Measurements from ENCODE around the gene CTSO.

The CTSO gene

GRCh38 chr4:155953151-155954117 is at the start of gene CTSO:
TSS of gene CTSO (minus strand) at chr4:155953866. CDS start at chr4:155953847, 19 bp downstream.
- H3K4me1 ChIP-seq (ENCODE audit: control insufficient read depth in 5 of 5, insufficient read depth in 5 of 5, low read length in 5 of 5): peaks cover 0 to 11% (median 9%) of the 10 kb centered on the region in 5 donors
- H3K9ac ChIP-seq (ENCODE audit: low read length in 5 of 5): peak within 1 kb of the TSS; percentile 90 to 99 (median 94)
- peak within 1 kb of the TSS; percentile 99 for H3K27ac ChIP-seq (ENCODE audit: low read depth, low read length)
- H3K36me3 ChIP-seq (ENCODE audit: control insufficient read depth in 5 of 5, insufficient read depth in 5 of 5, low read length in 5 of 5): no peaks in the 10 kb centered on the region
- H3K4me3 ChIP-seq (ENCODE audit: low read depth in 1 of 5, low read length in 5 of 5): peak within 1 kb of the TSS; percentile 82 to 97 (median 90)
- no peaks in the 10 kb centered on the region for H3K27me3 ChIP-seq (ENCODE audit: control insufficient read depth in 5 of 5, insufficient read depth in 4 of 5, low read length in 5 of 5)
- no peaks in the 10 kb centered on the region for H3K9me3 ChIP-seq (ENCODE audit: control insufficient read depth in 5 of 5, low read length in 5 of 5)

- Histone ChIP-seq H3K4me1 (ENCODE audit: control insufficient read depth in 5 of 5, insufficient read depth in 5 of 5, low read length in 5 of 5) (no peaks in the 10 kb centered on the region), H3K27ac (ENCODE audit: low read depth, low read length) (no peak overlapping the region), H3K4me3 (ENCODE audit: low read depth in 1 of 5, low read length in 5 of 5) (no peak overlapping the region), H3K9ac (ENCODE audit: low read length in 5 of 5) (no peak overlapping the region), H3K27me3 (ENCODE audit: control insufficient read depth in 5 of 5, insufficient read depth in 4 of 5, low read length in 5 of 5) (no peaks in the 10 kb centered on the region), H3K36me3 (ENCODE audit: control insufficient read depth in 5 of 5, insufficient read depth in 5 of 5, low read length in 5 of 5) (no peaks in the 10 kb centered on the region), H3K9me3 (ENCODE audit: control insufficient read depth in 5 of 5, low read length in 5 of 5) (no peaks in the 10 kb centered on the region)
Observed at GRCh38 chr4:156000491-156000890, 46.8 kb upstream of the CTSO start.

- Histone ChIP-seq H3K9me3 (ENCODE audit: control insufficient read depth in 5 of 5, low read length in 5 of 5) (no peaks in the 10 kb centered on the region), H3K27me3 (ENCODE audit: control insufficient read depth in 5 of 5, insufficient read depth in 4 of 5, low read length in 5 of 5) (no peaks in the 10 kb centered on the region), H3K36me3 (ENCODE audit: control insufficient read depth in 5 of 5, insufficient read depth in 5 of 5, low read length in 5 of 5) (no peaks in the 10 kb centered on the region), H3K9ac (ENCODE audit: low read length in 5 of 5) (no peak overlapping the region), H3K27ac (ENCODE audit: low read depth, low read length) (no peak overlapping the region), H3K4me3 (ENCODE audit: low read depth in 1 of 5, low read length in 5 of 5) (no peak overlapping the region), H3K4me1 (ENCODE audit: control insufficient read depth in 5 of 5, insufficient read depth in 5 of 5, low read length in 5 of 5) (no peaks in the 10 kb centered on the region)
Observed at GRCh38 chr4:155999725-156000124, 46.1 kb upstream of the CTSO start.

- Histone ChIP-seq H3K4me3 (ENCODE audit: low read depth in 1 of 5, low read length in 5 of 5) (no peak overlapping the region), H3K9ac (ENCODE audit: low read length in 5 of 5) (no peak overlapping the region), H3K4me1 (ENCODE audit: control insufficient read depth in 5 of 5, insufficient read depth in 5 of 5, low read length in 5 of 5) (no peaks in the 10 kb centered on the region), H3K27ac (ENCODE audit: low read depth, low read length) (no peak overlapping the region), H3K27me3 (ENCODE audit: control insufficient read depth in 5 of 5, insufficient read depth in 4 of 5, low read length in 5 of 5) (no peaks in the 10 kb centered on the region), H3K9me3 (ENCODE audit: control insufficient read depth in 5 of 5, low read length in 5 of 5) (peaks cover 0 to 4% (median 0%) of the 10 kb centered on the region in 5 donors), H3K36me3 (ENCODE audit: control insufficient read depth in 5 of 5, insufficient read depth in 5 of 5, low read length in 5 of 5) (no peaks in the 10 kb centered on the region)
Observed at GRCh38 chr4:155995069-155995468, 41.4 kb upstream of the CTSO start.

GRCh38 chr4:155984106-155984797 is 30.6 kb upstream of the CTSO start:
- Histone ChIP-seq H3K36me3 (ENCODE audit: control insufficient read depth in 5 of 5, insufficient read depth in 5 of 5, low read length in 5 of 5) (no peaks in the 10 kb centered on the region), H3K27me3 (ENCODE audit: control insufficient read depth in 5 of 5, insufficient read depth in 4 of 5, low read length in 5 of 5) (no peaks in the 10 kb centered on the region), H3K9ac (ENCODE audit: low read length in 5 of 5) (no peak overlapping the region), H3K4me1 (ENCODE audit: control insufficient read depth in 5 of 5, insufficient read depth in 5 of 5, low read length in 5 of 5) (no peaks in the 10 kb centered on the region), H3K27ac (ENCODE audit: low read depth, low read length) (no peak overlapping the region), H3K4me3 (ENCODE audit: low read depth in 1 of 5, low read length in 5 of 5) (no peak overlapping the region), H3K9me3 (ENCODE audit: control insufficient read depth in 5 of 5, low read length in 5 of 5) (peaks cover 0 to under 1% (median 0%) of the 10 kb centered on the region in 5 donors)

GRCh38 chr4:155982736-155983385 is 29.2 kb upstream of the CTSO start:
- no peaks in the 10 kb centered on the region for H3K4me1 ChIP-seq (ENCODE audit: control insufficient read depth in 5 of 5, insufficient read depth in 5 of 5, low read length in 5 of 5)
- no peaks in the 10 kb centered on the region for H3K36me3 ChIP-seq (ENCODE audit: control insufficient read depth in 5 of 5, insufficient read depth in 5 of 5, low read length in 5 of 5)
- H3K27me3 ChIP-seq (ENCODE audit: control insufficient read depth in 5 of 5, insufficient read depth in 4 of 5, low read length in 5 of 5): no peaks in the 10 kb centered on the region
- H3K4me3 ChIP-seq (ENCODE audit: low read depth in 1 of 5, low read length in 5 of 5): no peak overlapping the region
- H3K9me3 ChIP-seq (ENCODE audit: control insufficient read depth in 5 of 5, low read length in 5 of 5): peaks cover 0 to 4% (median 0%) of the 10 kb centered on the region in 5 donors
- no peak overlapping the region for H3K9ac ChIP-seq (ENCODE audit: low read length in 5 of 5)
- H3K27ac ChIP-seq (ENCODE audit: low read depth, low read length): no peak overlapping the region

GRCh38 chr4:155978810-155979209 is 25.1 kb upstream of the CTSO start:
- H3K27ac ChIP-seq (ENCODE audit: low read depth, low read length): no peak overlapping the region
- H3K9me3 ChIP-seq (ENCODE audit: control insufficient read depth in 5 of 5, low read length in 5 of 5): peaks cover 0 to 4% (median 0%) of the 10 kb centered on the region in 5 donors
- H3K4me3 ChIP-seq (ENCODE audit: low read depth in 1 of 5, low read length in 5 of 5): no peak overlapping the region
- H3K4me1 ChIP-seq (ENCODE audit: control insufficient read depth in 5 of 5, insufficient read depth in 5 of 5, low read length in 5 of 5): peaks cover 0 to 7% (median 5%) of the 10 kb centered on the region in 5 donors
- no peaks in the 10 kb centered on the region for H3K36me3 ChIP-seq (ENCODE audit: control insufficient read depth in 5 of 5, insufficient read depth in 5 of 5, low read length in 5 of 5)
- H3K9ac ChIP-seq (ENCODE audit: low read length in 5 of 5): no peak overlapping the region
- H3K27me3 ChIP-seq (ENCODE audit: control insufficient read depth in 5 of 5, insufficient read depth in 4 of 5, low read length in 5 of 5): no peaks in the 10 kb centered on the region

GRCh38 chr4:155975511-155975910 is 21.8 kb upstream of the CTSO start:
- H3K9ac ChIP-seq (ENCODE audit: low read length in 5 of 5): no peak overlapping the region
- no peaks in the 10 kb centered on the region for H3K27me3 ChIP-seq (ENCODE audit: control insufficient read depth in 5 of 5, insufficient read depth in 4 of 5, low read length in 5 of 5)
- H3K27ac ChIP-seq (ENCODE audit: low read depth, low read length): no peak overlapping the region
- H3K9me3 ChIP-seq (ENCODE audit: control insufficient read depth in 5 of 5, low read length in 5 of 5): peaks cover 0 to 4% (median 0%) of the 10 kb centered on the region in 5 donors
- no peak overlapping the region for H3K4me3 ChIP-seq (ENCODE audit: low read depth in 1 of 5, low read length in 5 of 5)
- no peaks in the 10 kb centered on the region for H3K36me3 ChIP-seq (ENCODE audit: control insufficient read depth in 5 of 5, insufficient read depth in 5 of 5, low read length in 5 of 5)
- peaks cover 0 to 7% (median 5%) of the 10 kb centered on the region in 5 donors for H3K4me1 ChIP-seq (ENCODE audit: control insufficient read depth in 5 of 5, insufficient read depth in 5 of 5, low read length in 5 of 5)

- H3K4me1 ChIP-seq (ENCODE audit: control insufficient read depth in 5 of 5, insufficient read depth in 5 of 5, low read length in 5 of 5): peaks cover 0 to 7% (median 5%) of the 10 kb centered on the region in 5 donors
- no peaks in the 10 kb centered on the region for H3K27me3 ChIP-seq (ENCODE audit: control insufficient read depth in 5 of 5, insufficient read depth in 4 of 5, low read length in 5 of 5)
- H3K9me3 ChIP-seq (ENCODE audit: control insufficient read depth in 5 of 5, low read length in 5 of 5): peaks cover 0 to 4% (median 0%) of the 10 kb centered on the region in 5 donors
- H3K36me3 ChIP-seq (ENCODE audit: control insufficient read depth in 5 of 5, insufficient read depth in 5 of 5, low read length in 5 of 5): no peaks in the 10 kb centered on the region
- no peak overlapping the region for H3K4me3 ChIP-seq (ENCODE audit: low read depth in 1 of 5, low read length in 5 of 5)
- no peak overlapping the region for H3K27ac ChIP-seq (ENCODE audit: low read depth, low read length)
- H3K9ac ChIP-seq (ENCODE audit: low read length in 5 of 5): no peak overlapping the region
Observed at GRCh38 chr4:155974996-155975395, 21.3 kb upstream of the CTSO start.

- Histone ChIP-seq H3K27ac (ENCODE audit: low read depth, low read length) (no peak overlapping the region), H3K36me3 (ENCODE audit: control insufficient read depth in 5 of 5, insufficient read depth in 5 of 5, low read length in 5 of 5) (no peaks in the 10 kb centered on the region), H3K9me3 (ENCODE audit: control insufficient read depth in 5 of 5, low read length in 5 of 5) (peaks cover 0 to 4% (median 0%) of the 10 kb centered on the region in 5 donors), H3K9ac (ENCODE audit: low read length in 5 of 5) (no peak overlapping the region), H3K4me3 (ENCODE audit: low read depth in 1 of 5, low read length in 5 of 5) (no peak overlapping the region), H3K4me1 (ENCODE audit: control insufficient read depth in 5 of 5, insufficient read depth in 5 of 5, low read length in 5 of 5) (peaks cover 0 to 7% (median 5%) of the 10 kb centered on the region in 5 donors), H3K27me3 (ENCODE audit: control insufficient read depth in 5 of 5, insufficient read depth in 4 of 5, low read length in 5 of 5) (no peaks in the 10 kb centered on the region)
Observed at GRCh38 chr4:155974476-155974749, 20.7 kb upstream of the CTSO start.
